EH (cell line): ENCODE results near the gene KRTAP3-1.
"Not testable (repeated sequence)": the region's sequence is repeated elsewhere in the genome, so short reads cannot be mapped to it uniquely, and the experiment has no call there.

ENCODE experiments used
- DNase-seq: peaks from one replicate; pipeline ENCODE4 v3.0.0-alpha.2; 2015; ENCODE audit warnings: low read depth

KRTAP3-1 gene

DNA sequence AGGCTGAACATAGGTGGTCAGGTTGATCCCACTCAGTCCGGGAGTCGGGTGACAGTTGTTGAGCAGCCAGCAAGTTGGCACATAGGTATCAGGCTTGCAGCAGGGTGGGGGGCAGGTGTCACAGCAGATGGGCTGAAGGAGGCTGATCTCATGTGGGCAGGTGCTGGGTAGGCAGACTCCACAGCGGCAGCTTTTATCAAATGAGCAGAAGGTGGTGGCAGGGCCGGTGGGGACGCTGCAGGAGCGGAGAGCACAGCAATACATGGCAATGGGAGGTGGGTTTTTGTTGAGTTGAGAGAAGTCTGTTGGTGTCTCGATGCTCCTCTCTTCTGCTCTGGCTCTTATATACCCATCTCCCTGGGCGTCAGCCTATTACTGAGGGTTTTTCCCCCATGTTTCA, at the start of gene KRTAP3-1:
KRTAP3-1 (minus strand) TSS at position 318 of the 400 bp plus-strand sequence; CDS start at position 264, 54 bp downstream.
- DNase-seq, result no peak

DNA sequence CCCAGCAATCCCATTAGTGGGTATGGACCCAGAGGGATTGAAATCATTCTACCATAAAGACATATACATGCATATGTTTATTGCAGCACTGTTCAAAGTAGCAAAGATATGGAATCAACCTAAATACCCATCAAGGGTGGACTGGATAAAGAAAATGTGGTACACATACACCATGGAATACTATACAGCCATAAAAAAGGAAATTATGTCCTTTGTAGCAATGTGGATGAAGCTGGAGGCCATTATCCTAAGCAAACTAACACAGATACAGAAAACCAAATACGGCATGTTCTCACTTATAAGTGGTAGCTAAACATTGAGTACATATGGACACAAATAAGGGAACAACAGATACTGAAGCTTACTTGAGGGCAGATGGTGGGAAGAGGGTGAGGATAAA, 48.6 kb upstream of the KRTAP3-1 start:
- no peak for DNase-seq

DNA sequence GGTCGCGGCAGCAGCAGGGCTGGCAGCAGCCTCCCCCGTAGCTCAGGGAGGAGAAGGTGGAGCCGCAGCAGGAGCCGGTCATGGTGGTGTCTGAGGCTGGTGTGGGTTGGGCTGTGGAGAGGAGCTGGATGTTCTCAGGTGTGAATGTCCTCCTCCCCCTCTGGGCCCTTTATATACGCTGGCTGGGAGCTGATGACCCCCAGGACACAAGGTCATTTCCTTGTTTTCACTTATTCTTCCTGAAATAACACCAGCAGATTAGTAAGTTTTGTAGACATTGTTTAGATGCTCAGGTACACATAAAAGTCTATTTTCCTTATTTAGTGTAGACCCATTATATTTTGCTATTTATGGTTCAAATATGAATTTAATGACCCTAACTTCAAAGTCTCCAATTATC, 46.2 kb upstream of the KRTAP3-1 start, which contains the start of gene KRTAP2-2:
KRTAP2-2 (minus strand) TSS at position 101 of the 400 bp plus-strand sequence; CDS start at position 82, 19 bp downstream.
- DNase-seq, result not testable (repeated sequence)

- DNase-seq, result not testable (repeated sequence)
These were observed 45.6 kb upstream of the KRTAP3-1 start for GRCh38 chr17:41054556-41054955.

- no peak for DNase-seq
These were observed 45.1 kb upstream of the KRTAP3-1 start for GRCh38 chr17:41054025-41054424.

DNA sequence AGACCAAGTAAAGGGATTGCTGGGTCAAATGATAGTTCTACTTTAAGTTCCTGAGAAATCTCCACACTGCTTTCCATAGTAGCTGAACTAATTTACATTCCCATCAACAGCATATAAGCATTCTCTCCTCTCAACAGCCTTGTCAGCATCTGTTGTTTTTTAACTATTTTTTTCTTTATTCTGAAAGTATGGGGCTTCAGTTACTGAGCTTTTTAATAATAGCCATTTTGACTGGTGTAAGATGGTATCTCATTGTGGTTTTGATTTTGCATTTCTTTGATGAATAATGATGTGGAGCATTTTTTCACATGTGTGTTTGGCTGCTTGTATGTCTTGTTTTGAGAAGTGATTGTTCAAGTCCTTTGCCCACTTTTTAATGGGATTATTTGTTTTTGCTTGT, 43.6 kb upstream of the KRTAP3-1 start:
- peak; percentile 87 for DNase-seq

- peak; percentile 96 for DNase-seq
These were observed 40.2 kb upstream of the KRTAP3-1 start for GRCh38 chr17:41049110-41049509.

GRCh38 chr17:41048441-41048840, 39.5 kb upstream of the KRTAP3-1 start:
- DNase-seq, result peak; percentile 96

DNA sequence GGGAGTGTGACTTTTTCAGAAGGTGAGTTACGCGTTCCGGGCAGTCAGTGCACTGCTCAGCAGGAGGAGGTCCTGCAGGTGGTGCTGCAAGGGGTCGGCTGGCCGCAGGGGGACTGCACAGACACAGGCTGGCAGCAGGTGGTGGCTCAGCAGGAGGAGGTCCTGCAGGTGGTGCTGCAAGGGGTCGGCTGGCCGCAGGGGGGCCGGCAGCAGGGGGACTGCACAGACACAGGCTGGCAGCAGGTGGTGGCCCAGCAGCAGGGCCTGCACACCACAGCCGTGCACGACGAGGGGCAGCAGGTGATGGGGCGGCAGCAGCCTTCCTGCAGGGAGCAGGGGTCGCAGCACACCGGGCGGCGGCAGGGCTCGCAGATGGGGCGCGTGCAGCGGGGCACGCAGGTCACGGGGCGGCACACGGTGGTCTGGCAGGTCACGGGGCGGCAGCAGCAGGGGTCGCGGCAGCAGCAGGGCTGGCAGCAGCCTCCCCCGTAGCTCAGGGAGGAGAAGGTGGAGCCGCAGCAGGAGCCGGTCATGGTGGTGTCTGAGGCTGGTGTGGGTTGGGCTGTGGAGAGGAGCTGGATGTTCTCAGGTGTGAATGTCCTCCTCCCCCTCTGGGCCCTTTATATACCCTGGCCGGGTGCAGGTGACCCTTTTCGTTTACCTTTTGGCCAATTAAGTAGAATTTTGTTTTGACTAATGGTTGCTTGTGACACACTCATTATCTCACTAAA, 38.0 kb upstream of the KRTAP3-1 start, which contains the start of gene KRTAP2-1:
KRTAP2-1 (minus strand) TSS at position 582 of the 731 bp plus-strand sequence; CDS start at position 533, 49 bp downstream.
- not testable (repeated sequence) for DNase-seq

DNA sequence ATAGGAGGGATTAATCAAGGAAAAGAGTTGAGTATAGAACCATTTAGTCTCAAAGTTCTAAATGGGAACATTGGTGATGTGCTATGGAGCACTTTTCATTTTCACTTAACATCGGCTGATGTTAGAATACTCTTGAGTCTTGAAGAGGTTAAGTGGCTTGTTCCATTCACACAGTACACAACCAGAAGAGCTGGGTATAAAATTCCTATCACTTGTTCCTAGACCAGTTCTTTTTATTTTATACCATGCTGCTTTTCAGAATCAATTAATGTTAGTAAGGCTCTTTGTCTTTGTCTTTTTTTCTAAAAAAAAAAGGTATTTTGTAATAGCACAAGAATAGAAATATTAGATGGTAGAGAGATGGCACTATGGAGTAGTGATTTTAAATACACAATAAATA, 34.0 kb upstream of the KRTAP3-1 start:
- DNase-seq, result no peak

DNA sequence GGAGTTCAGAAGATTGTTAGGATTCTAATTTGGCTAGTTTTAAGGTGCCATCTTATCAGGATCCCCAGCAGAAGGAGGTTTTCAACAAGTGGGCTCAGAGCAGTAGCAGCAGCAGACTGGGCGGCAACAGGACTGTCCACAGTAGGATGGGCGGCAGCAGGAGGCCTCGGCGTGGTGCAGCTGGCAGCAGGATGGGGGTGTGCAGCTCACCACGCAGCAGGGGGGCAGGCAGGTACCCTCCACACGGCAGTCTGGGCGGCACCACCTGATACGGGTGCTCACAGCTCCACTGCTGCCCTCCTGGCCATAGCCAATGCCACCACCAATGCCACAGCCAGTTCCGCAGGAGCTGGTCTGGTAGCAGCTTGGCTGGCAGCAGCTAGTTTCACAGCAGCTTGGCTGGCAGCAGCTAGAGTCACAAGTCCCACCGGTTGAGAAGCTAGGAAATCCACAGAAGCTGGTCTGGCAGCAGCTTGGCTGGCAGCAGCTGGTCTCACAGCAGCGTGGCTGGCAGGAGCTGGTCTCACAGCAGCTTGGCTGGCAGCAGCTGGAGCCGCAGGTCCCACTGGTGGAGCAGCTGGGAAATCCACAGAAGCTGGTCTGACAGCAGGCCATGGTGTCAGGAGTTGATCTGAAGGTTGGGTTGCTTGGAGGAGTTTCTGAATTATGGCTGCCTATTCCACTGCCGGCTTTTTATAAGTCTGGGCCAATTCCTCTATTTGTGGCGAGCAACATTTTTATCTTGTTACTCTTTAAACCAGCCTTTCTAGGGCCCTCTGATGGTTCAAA, 32.0 kb upstream of the KRTAP3-1 start, which contains the start of gene KRTAP1-1:
KRTAP1-1 (minus strand) TSS at position 668 of the 789 bp plus-strand sequence; CDS start at position 615, 53 bp downstream.
- DNase-seq, result peak; percentile 31

DNA sequence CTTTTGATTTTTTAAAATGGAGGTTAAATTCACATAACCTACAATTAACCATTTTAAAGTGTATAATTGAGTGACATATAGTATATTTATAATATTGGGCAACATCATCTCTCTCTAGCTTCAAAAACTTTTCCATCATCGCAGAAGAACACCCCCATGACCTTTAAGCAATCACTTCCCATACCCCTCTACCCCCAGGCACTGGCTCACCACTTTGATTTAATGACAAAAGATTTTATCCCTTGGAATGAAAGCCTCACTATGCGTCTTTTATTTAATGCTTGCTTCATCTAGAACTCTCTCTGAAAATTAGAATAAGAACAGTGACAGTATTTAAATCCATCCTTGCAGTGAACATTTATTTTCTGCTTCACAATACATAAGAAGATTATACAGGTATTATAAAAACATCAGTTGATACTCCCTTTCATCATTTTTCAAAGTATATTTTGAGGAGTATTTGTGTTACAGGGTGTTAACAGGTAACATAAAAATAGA, 29.0 kb upstream of the KRTAP3-1 start:
- no peak for DNase-seq

DNA sequence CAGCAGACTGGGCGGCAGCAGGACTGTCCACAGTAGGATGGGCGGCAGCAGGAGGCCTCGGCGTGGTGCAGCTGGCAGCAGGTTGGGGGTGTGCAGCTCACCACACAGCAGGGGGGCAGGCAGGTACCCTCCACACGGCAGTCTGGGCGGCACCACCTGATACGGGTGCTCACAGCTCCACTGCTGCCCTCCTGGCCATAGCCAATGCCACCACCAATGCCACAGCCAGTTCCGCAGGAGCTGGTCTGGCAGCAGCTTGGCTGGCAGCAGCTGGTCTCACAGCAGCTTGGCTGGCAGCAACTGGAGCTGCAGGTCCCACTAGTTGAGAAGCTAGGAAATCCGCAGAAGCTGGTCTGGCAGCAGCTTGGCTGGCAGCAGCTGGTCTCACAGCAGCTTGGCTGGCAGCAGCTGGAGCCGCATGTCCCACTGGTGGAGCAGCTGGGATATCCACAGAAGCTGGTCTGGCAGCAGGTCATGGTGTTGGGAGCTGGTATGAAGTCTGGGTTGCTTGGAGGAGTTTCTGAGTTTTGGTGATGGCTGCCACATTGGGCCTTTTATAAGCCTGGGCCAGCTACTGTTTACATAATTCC, 25.5 kb upstream of the KRTAP3-1 start, which contains the start of gene KRTAP1-3:
KRTAP1-3 (minus strand) TSS at position 529 of the 590 bp plus-strand sequence; CDS start at position 476, 53 bp downstream.
- not testable (repeated sequence) for DNase-seq

- no peak for DNase-seq
These were observed 20.8 kb upstream of the KRTAP3-1 start, which contains the start of gene KRTAP1-4 for GRCh38 chr17:41029633-41030245. Gene KRTAP1-4 (minus strand): TSS chr17:41030195. CDS start chr17:41030078, 117 bp downstream.

- peak; percentile 94 for DNase-seq
These were observed 18.0 kb upstream of the KRTAP3-1 start, which contains the start of gene KRTAP1-5 for GRCh38 chr17:41026715-41027471. Gene KRTAP1-5 (minus strand): TSS chr17:41027208. CDS start chr17:41027155, 53 bp downstream.

- peak; percentile 41 for DNase-seq
These were observed 15.8 kb upstream of the KRTAP3-1 start for GRCh38 chr17:41024697-41025096.

- DNase-seq, result peak; percentile 49
These were observed 11.4 kb upstream of the KRTAP3-1 start for GRCh38 chr17:41020336-41020735.

GRCh38 chr17:41019415-41019814, 10.5 kb upstream of the KRTAP3-1 start:
- no peak for DNase-seq

GRCh38 chr17:41018541-41018940, 9.6 kb upstream of the KRTAP3-1 start:
- no peak for DNase-seq

GRCh38 chr17:41016578-41017215, 7.8 kb upstream of the KRTAP3-1 start:
- no peak for DNase-seq
